Peyer's patch (tissue), 4 donors: ENCODE results near the gene PPP3R1. TPM values are rescaled to one million over a fixed set of nuclear protein-coding genes. Genes with fewer than 3 reads are reported as not detected.

Experiments used
- DNase-seq, 3 donors: peaks; one replicate each; pipeline ENCODE4 v3.0.0-alpha.2; 2017 to 2019
- H3K27ac ChIP-seq, 4 donors: fragments of 200-600 bp; sonication (generic); one replicate each; pipeline ENCODE4 v1.5.1; 2016 to 2019
- H3K27me3 ChIP-seq, 2 donors: fragments of 200-600 bp; sonication (generic); one replicate each; pipeline ENCODE4 v1.5.1; 2019
- H3K36me3 ChIP-seq, 3 donors: fragments of 200-600 bp; sonication (generic); one replicate each; pipeline ENCODE4 v1.5.1; 2016 to 2019
- H3K4me1 ChIP-seq, 4 donors: fragments of 200-600 bp; sonication (generic); one replicate each; pipeline ENCODE4 v1.5.1; 2016 to 2019
- H3K4me3 ChIP-seq, 4 donors: fragments of 200-600 bp; sonication (generic); 1 replicate in 3 of 4; 2 replicates in 1 of 4; pipeline ENCODE4 v1.5.1; 2016 to 2019; ENCODE audit warnings: mild to moderate bottlenecking in 1 of 4
- H3K9me3 ChIP-seq, 4 donors: fragments of 200-600 bp; sonication (generic); one replicate each; pipeline ENCODE4 v1.5.1; 2016 to 2019; ENCODE audit warnings: mild to moderate bottlenecking in 1 of 4
- CTCF ChIP-seq, 6 experiments: fragments of 450-650 bp in 4 of 6; fragments of 200-600 bp in 2 of 6; sonication (generic) in 1 of 6; IDR thresholded peaks; one replicate each; pipeline ENCODE4 v1.5.1; 2017 to 2019; ENCODE audit warnings: antibody characterized with exemption in 6 of 6, mild to moderate bottlenecking in 3 of 6, moderate library complexity in 1 of 6
- POLR2A ChIP-seq, 2 donors: fragments of 450-650 bp; IDR thresholded peaks; one replicate each; pipeline ENCODE4 v1.5.1; 2017; ENCODE audit warnings: antibody characterized with exemption in 2 of 2, mild to moderate bottlenecking in 2 of 2, moderate library complexity in 2 of 2
- total RNA-seq, 4 donors: library from RNA; depleted of rRNA; stranded (reverse); fragments of >200 nt; gene quantifications; one replicate each; pipeline ENCODE4 v1.1.0, GENCODE V29; 2016

PPP3R1 gene
- total RNA-seq, 4 donors from 2014 or later: 18.5 to 33.8 (median 25.4) TPM

GRCh38 chr2:68258851-68259250 lies 6.5 kb upstream of the PPP3R1 start:
- TF ChIP-seq POLR2A (IDR thresholded peaks at IDR 0.05): no peak
- no peak for TF ChIP-seq CTCF (IDR thresholded peaks at IDR 0.05)
- no peak overlapping the region for H3K27ac ChIP-seq
- H3K4me3 ChIP-seq: no peak overlapping the region
- H3K9me3 ChIP-seq: no peaks in the 10 kb centered on the region
- no peak for DNase-seq
- H3K36me3 ChIP-seq: no peaks in the 10 kb centered on the region
- H3K27me3 ChIP-seq: no peaks in the 10 kb centered on the region
- H3K4me1 ChIP-seq: peaks cover 0 to 5% (median 0%) of the 10 kb centered on the region in 4 donors

GRCh38 chr2:68256093-68256450 lies 3.7 kb upstream of the PPP3R1 start:
- no peak overlapping the region for H3K27ac ChIP-seq
- TF ChIP-seq CTCF (IDR thresholded peaks at IDR 0.05) (no peak), POLR2A (IDR thresholded peaks at IDR 0.05) (no peak)
- H3K4me3 ChIP-seq: no peak overlapping the region
- peaks cover 0 to 8% (median 0%) of the 10 kb centered on the region in 4 donors for H3K4me1 ChIP-seq
- H3K27me3 ChIP-seq: no peaks in the 10 kb centered on the region
- H3K36me3 ChIP-seq: no peaks in the 10 kb centered on the region
- no peak for DNase-seq
- H3K9me3 ChIP-seq: no peaks in the 10 kb centered on the region

GRCh38 chr2:68253219-68254068 lies 1.1 kb upstream of the PPP3R1 start:
- no peaks in the 10 kb centered on the region for H3K27me3 ChIP-seq
- H3K4me1 ChIP-seq: peaks cover 0 to 30% (median under 1%) of the 10 kb centered on the region in 4 donors
- no peaks in the 10 kb centered on the region for H3K9me3 ChIP-seq
- H3K4me3 ChIP-seq: peak overlapping the region; percentile 67 to 94 (median 82)
- peak overlapping the region; percentile 93 to 100 (median 96) for H3K27ac ChIP-seq
- no peak for TF ChIP-seq CTCF (IDR thresholded peaks at IDR 0.05)
- no peak for TF ChIP-seq POLR2A (IDR thresholded peaks at IDR 0.05)
- H3K36me3 ChIP-seq: no peaks in the 10 kb centered on the region
- peak in 1 of 3 donors; percentile 39 for DNase-seq

- peak in 1 of 2 donors; percentile 32 for TF ChIP-seq POLR2A (IDR thresholded peaks at IDR 0.05)
- no peak for TF ChIP-seq CTCF (IDR thresholded peaks at IDR 0.05)
- peaks cover 0 to 43% (median 7%) of the 10 kb centered on the region in 4 donors for H3K4me1 ChIP-seq
- H3K9me3 ChIP-seq: no peaks in the 10 kb centered on the region
- H3K36me3 ChIP-seq: no peaks in the 10 kb centered on the region
- H3K4me3 ChIP-seq: peak overlapping the region; percentile 67 to 94 (median 82)
- no peaks in the 10 kb centered on the region for H3K27me3 ChIP-seq
- peak overlapping the region; percentile 93 to 100 (median 96) for H3K27ac ChIP-seq
- DNase-seq: peak in 2 of 3 donors; percentile 25 to 63
These were observed 405 bp downstream of the PPP3R1 start for GRCh38 chr2:68251855-68252399.

GRCh38 chr2:68251187-68251854 lies 1.0 kb downstream of the PPP3R1 start:
- DNase-seq: peak; percentile 70 to 92 (median 73)
- H3K4me1 ChIP-seq: peaks cover 0 to 46% (median 10%) of the 10 kb centered on the region in 4 donors

More at GRCh38 chr2:68251187-68251854, 1.0 kb downstream of the PPP3R1 start:
- H3K36me3 ChIP-seq: no peaks in the 10 kb centered on the region
- peak overlapping the region; percentile 93 to 100 (median 96) for H3K27ac ChIP-seq
- no peaks in the 10 kb centered on the region for H3K9me3 ChIP-seq
- H3K4me3 ChIP-seq: peak overlapping the region; percentile 67 to 94 (median 82)
- H3K27me3 ChIP-seq: no peaks in the 10 kb centered on the region
- TF ChIP-seq CTCF (IDR thresholded peaks at IDR 0.05) (peak; percentile 68 to 89 (median 76)), POLR2A (IDR thresholded peaks at IDR 0.05) (peak; percentile 24 to 58)
